IMR-90 (cell line): ENCODE data around the gene ZNF121. TPM values are rescaled to one million over a fixed set of nuclear protein-coding genes. Genes with fewer than 3 reads are reported as not detected.

Experiments
- ATAC-seq: fragments of 200-7000 bp; cut with Tn5 transposase; 2 replicates; pipeline ENCODE4 v1.9.1; 2020; ENCODE audit warnings: low read depth, mild to moderate bottlenecking, moderate library complexity
- BruUV-seq: library from RNA; stranded (reverse); fragments of 400-500 nt; replicated peaks from 2 replicates; lab custom pipeline; 2021; lab: Mats Ljungman, UMichigan
- CTCF ChIA-PET: fragments of 300-600 bp; formaldehyde crosslinking; extraction: SDS; loops from one replicate; lab custom pipeline; 2021; ENCODE audit warnings: antibody characterized with exemption; lab: Yijun Ruan, JAX
- POLR2A ChIA-PET: fragments of 300-600 bp; sonication (Branson Sonifier 250); formaldehyde crosslinking; loops from one replicate; lab custom pipeline; 2022; ENCODE audit warnings: antibody characterized with exemption; ENCODE audit not compliant: unreplicated experiment; lab: Charles Lee
- DNase-seq: peaks from one replicate; pipeline ENCODE4 v3.0.0; 2013
- H2AFZ ChIP-seq: replicated peaks from 2 replicates; pipeline ENCODE3; 2013; ENCODE audit warnings: low read length, mild to moderate bottlenecking; ENCODE audit not compliant: poor library complexity
- H2AK5ac ChIP-seq: 2 replicates; pipeline ENCODE4 v1.6.1; 2013; ENCODE audit warnings: low read depth, low read length, inconsistent platforms
- H2AK9ac ChIP-seq: replicated peaks from 2 replicates; pipeline ENCODE3; 2013; ENCODE audit warnings: mild to moderate bottlenecking, low read depth, low read length, moderate library complexity; ENCODE audit not compliant: poor library complexity
- H2BK120ac ChIP-seq: 2 replicates; pipeline ENCODE4 v1.6.1; 2013; ENCODE audit warnings: low read depth, low read length, inconsistent platforms
- H2BK15ac ChIP-seq: 3 replicates; pipeline ENCODE4 v1.6.1; 2013; ENCODE audit warnings: low read depth, low read length, inconsistent platforms
- H2BK20ac ChIP-seq: 2 replicates; pipeline ENCODE4 v1.6.1; 2013; ENCODE audit warnings: low read depth, mild to moderate bottlenecking, inconsistent platforms, low read length, moderate library complexity
- H2BK5ac ChIP-seq: 2 replicates; pipeline ENCODE4 v1.6.1; 2013; ENCODE audit warnings: mild to moderate bottlenecking, low read depth, low read length, inconsistent platforms; ENCODE audit not compliant: poor library complexity, severe bottlenecking
- H3K14ac ChIP-seq: replicated peaks from 2 replicates; pipeline ENCODE4 v1.6.1; 2013; ENCODE audit warnings: low read depth, low read length, inconsistent platforms
- H3K18ac ChIP-seq: 2 replicates; pipeline ENCODE4 v1.6.1; 2013; ENCODE audit warnings: low read depth, low read length, control low read depth
- H3K23ac ChIP-seq: 2 replicates; pipeline ENCODE4 v1.6.1; 2013; ENCODE audit warnings: low read depth, low read length, inconsistent platforms
- H3K27ac ChIP-seq: 2 replicates; pipeline ENCODE4 v1.5.1; 2013; ENCODE audit warnings: mild to moderate bottlenecking, control low read depth, low read length; ENCODE audit not compliant: insufficient read depth
- H3K27me3 ChIP-seq: 2 replicates; pipeline ENCODE4 v1.6.1; 2013; ENCODE audit warnings: low read length; ENCODE audit not compliant: control insufficient read depth, insufficient read depth
- H3K36me3 ChIP-seq: 2 replicates; pipeline ENCODE4 v1.6.1; 2013; ENCODE audit warnings: low read length, mixed read lengths; ENCODE audit not compliant: control insufficient read depth, insufficient read depth
- H3K4ac ChIP-seq: 2 replicates; pipeline ENCODE4 v1.6.1; 2013; ENCODE audit warnings: low read depth, low read length, inconsistent platforms
- H3K4me1 ChIP-seq: 2 replicates; pipeline ENCODE4 v1.6.1; 2013; ENCODE audit warnings: low read length, mixed read lengths; ENCODE audit not compliant: control insufficient read depth, insufficient read depth
- H3K4me2 ChIP-seq: 2 replicates; pipeline ENCODE4 v1.6.1; 2013; ENCODE audit warnings: low read depth, mild to moderate bottlenecking, control low read depth, low read length, moderate library complexity
- H3K4me3 ChIP-seq: 2 replicates; pipeline ENCODE4 v1.5.1; 2013; ENCODE audit warnings: low read depth, mild to moderate bottlenecking, control low read depth, low read length, moderate library complexity; ENCODE audit not compliant: insufficient read depth
- H3K56ac ChIP-seq: 2 replicates; pipeline ENCODE4 v1.6.1; 2013; ENCODE audit warnings: low read length, inconsistent platforms; ENCODE audit not compliant: insufficient read depth; ENCODE audit errors: extremely low read depth
- H3K79me1 ChIP-seq, 2 experiments: 2 replicates each; pipeline ENCODE4 v1.6.1; 2013; ENCODE audit warnings: low read length in 2 of 2, inconsistent platforms in 1 of 2, low read depth in 1 of 2
- H3K9ac ChIP-seq: 2 replicates; pipeline ENCODE4 v1.6.1; 2013; ENCODE audit warnings: low read depth, low read length, control low read depth
- H3K9me1 ChIP-seq: 2 replicates; pipeline ENCODE4 v1.6.1; 2013; ENCODE audit warnings: low read length, inconsistent platforms; ENCODE audit not compliant: insufficient read depth
- H3K9me3 ChIP-seq: 2 replicates; pipeline ENCODE4 v1.6.1; 2013; ENCODE audit warnings: low read length; ENCODE audit not compliant: control insufficient read depth, insufficient read depth
- H4K20me1 ChIP-seq: 2 replicates; pipeline ENCODE4 v1.6.1; 2013; ENCODE audit warnings: low read length, inconsistent platforms; ENCODE audit not compliant: insufficient read depth
- H4K5ac ChIP-seq: 2 replicates; pipeline ENCODE4 v1.6.1; 2013; ENCODE audit warnings: mild to moderate bottlenecking, low read depth, low read length, control low read depth
- H4K8ac ChIP-seq, 2 experiments: 2 replicates each; pipeline ENCODE4 v1.6.1; 2013; ENCODE audit warnings: low read depth in 2 of 2, low read length in 2 of 2, control low read depth in 1 of 2, inconsistent platforms in 1 of 2
- H4K91ac ChIP-seq: 2 replicates; pipeline ENCODE4 v1.6.1; 2013; ENCODE audit warnings: low read depth, low read length, inconsistent platforms; ENCODE audit not compliant: insufficient read depth
- CEBPB ChIP-seq: IDR thresholded peaks from 2 replicates; pipeline ENCODE4 v1.6.1; 2012; ENCODE audit warnings: low read depth, low read length, improper control_type of control experiment
- CHD1 ChIP-seq: IDR thresholded peaks from 2 replicates; pipeline ENCODE4 v1.6.1; 2012; ENCODE audit warnings: low read depth, low read length, improper control_type of control experiment
- ELK1 ChIP-seq: fragments of 150-350 bp; IDR thresholded peaks from 2 replicates; pipeline ENCODE4 v1.6.1; 2016; ENCODE audit warnings: low read depth, mild to moderate bottlenecking, low read length, moderate library complexity, borderline replicate concordance
- NFE2L2 ChIP-seq: fragments of 150-350 bp; IDR thresholded peaks from 2 replicates; pipeline ENCODE4 v1.6.1; 2016; ENCODE audit warnings: low read depth, mild to moderate bottlenecking, low read length
- POLR2A ChIP-seq: IDR thresholded peaks from 2 replicates; pipeline ENCODE4 v1.6.1; 2012; ENCODE audit warnings: mild to moderate bottlenecking, low read depth, low read length
- RFX5 ChIP-seq: IDR thresholded peaks from 2 replicates; pipeline ENCODE4 v1.8.0; 2012; ENCODE audit warnings: low read depth, mild to moderate bottlenecking, low read length, moderate library complexity
- WGBS, 2 experiments: methylation state at CpG; one replicate each; pipeline versions ENCODE4 v1.1.5 to v1.1.7; 2013; ENCODE audit warnings: missing lambda C conversion rate in 2 of 2; ENCODE audit not compliant: insufficient read length in 1 of 2; ENCODE audit errors: extremely low coverage in 2 of 2; 5-methylcytosine and 5-hydroxymethylcytosine counted together
- dilution Hi-C: fragments of 300-500 bp; cut with HindIII; formaldehyde crosslinking; loops from one replicate; pipeline ENCODE4 v1.14.3; 2018; ENCODE audit warnings: low sequenced_read_pairs; ENCODE audit not compliant: unreplicated experiment
- in situ Hi-C: fragments of 300-500 bp; cut with MboI; formaldehyde crosslinking; loops from 3 replicates; pipeline ENCODE4 v1.14.3; 2019; ENCODE audit warnings: low sequenced_read_pairs, inconsistent platforms, mixed read lengths
- intact Hi-C: fragments of 100-400 bp; cut with micrococcal nuclease; formaldehyde crosslinking; loops from 2 replicates; pipeline ENCODE4 v1.10.0; 2022
- polyA plus RNA-seq, 3 experiments: library from polyadenylated mRNA; depleted of rRNA; stranded (reverse); fragments of >200 nt; gene quantifications; 2 replicates each; pipeline ENCODE4 v1.2.3, GENCODE V29; 2012; ENCODE audit warnings: low replicate concordance in 1 of 3
- total RNA-seq: library from RNA; depleted of rRNA; stranded (reverse); fragments of >200 nt; gene quantifications from 2 replicates; pipeline ENCODE4 v1.2.3, GENCODE V29; 2012

The ZNF121 gene
- total and polyA plus RNA-seq, 2 of the 4 experiments (the other 2 are of a cell fraction), result 3.1 to 62.9 TPM

- POLR2A ChIA-PET, result no interaction called here
- H3K36me3 ChIP-seq, result peaks cover 50% of the 10 kb centered on the region
- no TSS peak for BruUV-seq
Measured at GRCh38 chr19:9566729-9567128, 17.6 kb downstream of the ZNF121 start.

More at GRCh38 chr19:9566729-9567128, 17.6 kb downstream of the ZNF121 start:
- no peak overlapping the region for H2AFZ ChIP-seq
- in situ Hi-C loops (no loop called here), dilution Hi-C loops (no loop called here), intact Hi-C loops (no loop called here)
- H4K8ac ChIP-seq, result no peak overlapping the region
- H3K23ac ChIP-seq, result no peak overlapping the region
- H3K9ac ChIP-seq, result no peak overlapping the region
- no peak overlapping the region for H3K56ac ChIP-seq
- no peaks in the 10 kb centered on the region for H3K4me1 ChIP-seq
- no peaks in the 10 kb centered on the region for H3K27me3 ChIP-seq
- ATAC-seq (no peak), DNase-seq (no peak)
- no peak overlapping the region for H3K14ac ChIP-seq
- H3K4me3 ChIP-seq, result no peak overlapping the region
- H2BK5ac ChIP-seq, result no peak overlapping the region
- no peak overlapping the region for H4K91ac ChIP-seq
- no peak overlapping the region for H3K4me2 ChIP-seq
- no peak overlapping the region for H2BK120ac ChIP-seq
- peaks cover 83% of the 10 kb centered on the region for H3K9me3 ChIP-seq
- H2BK15ac ChIP-seq, result no peak overlapping the region
- no peak overlapping the region for H3K4ac ChIP-seq
- H3K9me1 ChIP-seq, result no peaks in the 10 kb centered on the region
- no peak overlapping the region for H2AK5ac ChIP-seq
- no peak overlapping the region for H2BK20ac ChIP-seq
- H3K18ac ChIP-seq, result no peak overlapping the region
- peaks cover 7% of the 10 kb centered on the region for H4K20me1 ChIP-seq
- H3K79me1 ChIP-seq, result peaks cover 5 to 28% of the 10 kb centered on the region in 2 experiments; a peak in 3 of 4 replicates
- H4K5ac ChIP-seq, result no peak overlapping the region
- no peak for TF ChIP-seq CHD1
- no peak for TF ChIP-seq ELK1
- TF ChIP-seq NFE2L2, result no peak
- no peak for TF ChIP-seq POLR2A
- TF ChIP-seq RFX5, result no peak
- no peak for TF ChIP-seq CEBPB
- no peak overlapping the region for H3K27ac ChIP-seq
- H2AK9ac ChIP-seq, result no peak overlapping the region
- CTCF ChIA-PET, result no interaction called here
- WGBS, 2 experiments, result no CpG with 5 or more reads among the region's 1 CpG
